Non-pigmented ciliary epithelial cell (primary cell): Measurements from ENCODE around the gene CCR5.

Source experiments
- DNase-seq: peaks from one replicate; pipeline ENCODE4 v3.0.0-alpha.2; 2010; ENCODE audit warnings: low read depth

The CCR5 gene

GRCh38 chr3:46359733-46360493, 10.8 kb upstream of the CCR5 start:
- no peak for DNase-seq

GRCh38 chr3:46360907-46361306, 9.8 kb upstream of the CCR5 start:
- no peak for DNase-seq

DNA sequence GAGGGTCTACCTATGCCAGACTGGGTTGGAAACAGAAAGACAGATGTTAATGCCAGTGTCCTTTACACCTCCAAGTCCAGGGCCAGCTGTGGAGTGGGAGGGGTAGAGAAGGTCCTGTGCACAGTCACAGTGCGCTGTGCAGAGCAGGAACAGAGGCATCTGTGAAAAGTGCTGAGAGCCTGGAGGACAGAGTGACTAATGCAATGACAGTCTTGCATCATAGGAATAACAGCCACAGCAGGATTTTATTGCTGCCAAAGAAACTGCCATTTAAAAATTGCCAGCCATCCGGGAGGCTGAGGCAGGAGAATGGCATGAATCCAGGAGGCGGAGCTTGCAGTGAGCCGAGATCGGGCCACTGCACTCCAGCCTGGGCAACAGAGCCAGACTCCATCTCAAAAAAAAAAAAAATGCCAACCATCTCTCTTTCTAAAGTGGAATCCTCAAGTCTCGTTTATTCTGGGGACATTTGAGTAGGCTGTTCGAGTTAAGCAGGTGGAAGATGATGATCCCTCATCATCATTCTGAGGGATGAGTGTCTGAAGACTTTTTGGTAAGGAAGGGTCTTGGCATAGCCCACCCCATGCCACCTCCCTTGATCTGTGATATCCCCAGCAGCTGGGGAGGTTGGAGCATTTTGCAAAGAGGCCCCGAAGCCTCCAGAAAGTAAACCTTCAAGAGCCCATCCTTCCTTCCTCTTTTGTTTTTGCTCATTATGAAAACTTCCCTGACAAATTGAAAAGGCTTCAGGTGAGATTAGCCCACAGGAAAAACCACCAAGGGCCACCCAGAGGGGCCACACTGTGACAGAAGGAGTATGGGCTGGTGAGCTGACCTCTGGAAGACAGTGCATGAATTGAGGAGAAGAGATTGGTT, 9.1 kb upstream of the CCR5 start:
- DNase-seq = no peak

DNA sequence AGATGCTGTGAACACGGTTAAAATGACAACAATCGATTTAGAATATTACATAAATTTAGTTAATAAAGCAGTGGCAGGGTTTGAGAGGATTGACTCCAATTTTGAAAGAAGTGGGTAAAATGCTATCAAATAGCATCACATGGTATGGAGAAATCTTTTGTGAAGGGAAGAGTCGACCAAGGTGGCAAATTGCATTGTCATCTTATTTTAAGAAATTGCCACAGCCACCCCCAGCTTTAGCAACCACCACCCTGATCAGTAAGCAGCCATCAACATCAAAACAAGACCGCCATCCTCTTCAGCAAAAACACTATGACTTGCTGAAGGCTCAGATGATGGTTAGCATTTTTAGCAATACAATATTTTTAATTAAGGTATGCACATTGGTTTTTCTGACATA, 5.7 kb upstream of the CCR5 start:
- no peak for DNase-seq

DNA sequence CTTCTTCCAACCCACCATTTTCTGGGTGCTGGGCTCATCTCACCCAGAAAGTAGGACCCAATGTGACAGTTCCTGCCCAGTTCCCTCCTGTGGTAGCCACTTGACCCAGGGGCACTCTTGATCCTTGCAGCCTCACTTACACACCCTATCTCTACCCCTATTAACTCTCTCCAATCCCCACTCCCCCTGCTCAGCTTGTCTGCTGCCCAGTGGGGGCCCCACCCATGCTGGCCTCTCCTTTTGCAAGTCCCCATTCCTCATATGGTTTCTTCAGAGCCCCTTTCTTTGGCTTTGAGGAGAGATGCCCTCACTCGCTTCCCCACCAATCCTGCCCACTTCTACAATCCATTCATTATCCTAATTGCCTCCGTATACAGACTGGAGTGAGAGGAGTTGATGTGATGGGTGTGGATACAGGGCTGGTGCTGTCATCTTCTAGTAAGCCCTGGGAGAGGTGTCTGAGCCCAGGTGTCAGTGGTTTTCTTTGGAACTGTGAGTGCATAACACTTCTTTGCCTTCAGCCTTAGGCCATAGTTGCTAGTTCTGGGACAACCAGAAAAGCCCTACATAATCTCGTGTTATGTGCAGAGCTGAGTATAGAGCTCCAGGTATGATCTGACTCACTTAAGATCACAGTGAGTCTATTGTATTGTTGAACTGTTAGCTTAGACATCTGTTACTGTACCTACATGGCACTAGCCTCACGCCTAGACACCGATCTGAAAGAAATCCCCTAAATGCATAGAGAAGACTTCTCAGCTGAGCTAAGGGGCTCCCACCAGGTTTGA, 4.8 kb upstream of the CCR5 start:
- DNase-seq = no peak

GRCh38 chr3:46367811-46368210, 2.9 kb upstream of the CCR5 start:
- no peak for DNase-seq

DNA sequence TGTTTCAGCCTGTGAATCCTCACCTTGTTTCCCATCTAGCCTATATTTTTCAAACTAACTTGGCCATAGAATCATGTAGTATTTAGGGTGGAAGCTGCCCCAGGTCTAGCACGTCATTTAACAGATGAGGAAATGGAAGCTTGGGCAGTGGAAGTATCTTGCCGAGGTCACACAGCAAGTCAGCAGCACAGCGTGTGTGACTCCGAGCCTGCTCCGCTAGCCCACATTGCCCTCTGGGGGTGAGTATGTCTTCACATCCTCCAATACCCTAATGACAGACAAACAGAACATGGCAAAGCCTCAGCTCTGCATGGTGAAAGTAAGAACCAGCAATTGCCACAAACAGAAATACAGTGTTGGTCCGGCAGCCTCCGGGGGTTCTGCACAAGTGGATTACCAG, 2.2 kb upstream of the CCR5 start:
- DNase-seq = no peak

DNA sequence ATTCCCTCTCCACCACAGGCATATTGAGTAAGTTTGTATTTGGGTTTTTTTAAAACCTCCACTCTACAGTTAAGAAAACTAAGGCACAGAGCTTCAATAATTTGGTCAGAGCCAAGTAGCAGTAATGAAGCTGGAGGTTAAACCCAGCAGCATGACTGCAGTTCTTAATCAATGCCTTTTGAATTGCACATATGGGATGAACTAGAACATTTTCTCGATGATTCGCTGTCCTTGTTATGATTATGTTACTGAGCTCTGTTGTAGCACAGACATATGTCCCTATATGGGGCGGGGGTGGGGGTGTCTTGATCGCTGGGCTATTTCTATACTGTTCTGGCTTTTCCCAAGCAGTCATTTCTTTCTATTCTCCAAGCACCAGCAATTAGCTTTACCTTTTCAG, 1.6 kb upstream of the CCR5 start:
- no peak for DNase-seq

- no peak for DNase-seq
Measured at GRCh38 chr3:46369675-46370132, 1.0 kb upstream of the CCR5 start.

- DNase-seq = no peak
Measured at GRCh38 chr3:46371519-46372340, 984 bp downstream of the CCR5 start.

DNA sequence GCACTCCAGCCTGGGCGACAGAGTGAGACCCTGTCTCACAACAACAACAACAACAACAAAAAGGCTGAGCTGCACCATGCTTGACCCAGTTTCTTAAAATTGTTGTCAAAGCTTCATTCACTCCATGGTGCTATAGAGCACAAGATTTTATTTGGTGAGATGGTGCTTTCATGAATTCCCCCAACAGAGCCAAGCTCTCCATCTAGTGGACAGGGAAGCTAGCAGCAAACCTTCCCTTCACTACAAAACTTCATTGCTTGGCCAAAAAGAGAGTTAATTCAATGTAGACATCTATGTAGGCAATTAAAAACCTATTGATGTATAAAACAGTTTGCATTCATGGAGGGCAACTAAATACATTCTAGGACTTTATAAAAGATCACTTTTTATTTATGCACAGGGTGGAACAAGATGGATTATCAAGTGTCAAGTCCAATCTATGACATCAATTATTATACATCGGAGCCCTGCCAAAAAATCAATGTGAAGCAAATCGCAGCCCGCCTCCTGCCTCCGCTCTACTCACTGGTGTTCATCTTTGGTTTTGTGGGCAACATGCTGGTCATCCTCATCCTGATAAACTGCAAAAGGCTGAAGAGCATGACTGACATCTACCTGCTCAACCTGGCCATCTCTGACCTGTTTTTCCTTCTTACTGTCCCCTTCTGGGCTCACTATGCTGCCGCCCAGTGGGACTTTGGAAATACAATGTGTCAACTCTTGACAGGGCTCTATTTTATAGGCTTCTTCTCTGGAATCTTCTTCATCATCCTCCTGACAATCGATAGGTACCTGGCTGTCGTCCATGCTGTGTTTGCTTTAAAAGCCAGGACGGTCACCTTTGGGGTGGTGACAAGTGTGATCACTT, 2.0 kb downstream of the CCR5 start:
- no peak for DNase-seq

DNA sequence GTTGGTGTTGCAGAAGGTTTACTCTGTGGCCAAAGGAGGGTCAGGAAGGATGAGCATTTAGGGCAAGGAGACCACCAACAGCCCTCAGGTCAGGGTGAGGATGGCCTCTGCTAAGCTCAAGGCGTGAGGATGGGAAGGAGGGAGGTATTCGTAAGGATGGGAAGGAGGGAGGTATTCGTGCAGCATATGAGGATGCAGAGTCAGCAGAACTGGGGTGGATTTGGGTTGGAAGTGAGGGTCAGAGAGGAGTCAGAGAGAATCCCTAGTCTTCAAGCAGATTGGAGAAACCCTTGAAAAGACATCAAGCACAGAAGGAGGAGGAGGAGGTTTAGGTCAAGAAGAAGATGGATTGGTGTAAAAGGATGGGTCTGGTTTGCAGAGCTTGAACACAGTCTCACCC, 4.0 kb downstream of the CCR5 start:
- no peak for DNase-seq

DNA sequence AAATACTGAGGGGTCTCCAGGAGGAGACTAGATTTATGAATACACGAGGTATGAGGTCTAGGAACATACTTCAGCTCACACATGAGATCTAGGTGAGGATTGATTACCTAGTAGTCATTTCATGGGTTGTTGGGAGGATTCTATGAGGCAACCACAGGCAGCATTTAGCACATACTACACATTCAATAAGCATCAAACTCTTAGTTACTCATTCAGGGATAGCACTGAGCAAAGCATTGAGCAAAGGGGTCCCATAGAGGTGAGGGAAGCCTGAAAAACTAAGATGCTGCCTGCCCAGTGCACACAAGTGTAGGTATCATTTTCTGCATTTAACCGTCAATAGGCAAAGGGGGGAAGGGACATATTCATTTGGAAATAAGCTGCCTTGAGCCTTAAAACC, 4.5 kb downstream of the CCR5 start:
- DNase-seq = no peak

DNA sequence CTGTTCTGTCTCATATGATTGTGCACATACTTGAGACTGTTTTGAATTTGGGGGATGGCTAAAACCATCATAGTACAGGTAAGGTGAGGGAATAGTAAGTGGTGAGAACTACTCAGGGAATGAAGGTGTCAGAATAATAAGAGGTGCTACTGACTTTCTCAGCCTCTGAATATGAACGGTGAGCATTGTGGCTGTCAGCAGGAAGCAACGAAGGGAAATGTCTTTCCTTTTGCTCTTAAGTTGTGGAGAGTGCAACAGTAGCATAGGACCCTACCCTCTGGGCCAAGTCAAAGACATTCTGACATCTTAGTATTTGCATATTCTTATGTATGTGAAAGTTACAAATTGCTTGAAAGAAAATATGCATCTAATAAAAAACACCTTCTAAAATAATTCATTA, 5.1 kb downstream of the CCR5 start:
- DNase-seq = no peak

GRCh38 chr3:46378426-46378942, 7.7 kb downstream of the CCR5 start:
- no peak for DNase-seq

GRCh38 chr3:46380471-46381221, 9.9 kb downstream of the CCR5 start:
- no peak for DNase-seq

DNA sequence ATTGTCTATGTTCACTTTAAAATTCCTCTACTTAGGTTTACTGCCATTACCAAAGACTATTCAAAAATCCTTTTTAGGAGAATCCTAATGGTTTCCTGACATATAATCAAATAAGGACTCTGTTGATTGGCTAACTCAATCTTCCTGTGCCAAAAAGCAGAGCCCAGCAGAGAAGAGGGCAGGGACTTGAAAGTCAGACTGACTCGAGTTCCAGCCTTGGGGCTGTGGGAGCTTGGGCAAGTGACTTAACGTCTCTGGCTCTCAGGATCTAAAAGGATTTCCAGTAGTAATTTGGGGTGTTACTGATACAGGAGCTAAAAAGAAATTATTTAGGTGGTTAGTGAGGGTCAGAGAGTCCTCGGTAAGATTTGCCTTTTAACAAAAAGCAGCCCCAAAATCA, 10.9 kb downstream of the CCR5 start:
- DNase-seq = no peak

- DNase-seq = no peak
Measured at GRCh38 chr3:46383211-46383950, 12.6 kb downstream of the CCR5 start.

DNA sequence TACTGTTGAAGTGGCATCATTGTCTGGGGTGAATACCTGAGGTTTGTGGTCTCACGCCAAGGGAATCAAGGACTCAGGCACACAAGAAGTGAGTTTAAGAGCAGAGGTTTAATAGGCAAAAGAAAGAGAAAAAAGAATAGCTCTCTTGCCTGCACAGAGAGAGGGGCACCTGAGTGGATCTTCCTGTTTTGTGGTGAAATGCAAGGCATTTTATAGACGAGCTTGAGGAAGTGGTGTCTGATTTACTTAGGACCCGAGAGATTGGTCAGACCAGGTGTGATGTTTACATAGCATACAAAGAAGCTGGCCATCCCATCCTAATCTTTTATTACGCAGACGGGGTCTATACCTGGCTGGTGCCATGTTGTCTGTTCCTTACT, 13.2 kb downstream of the CCR5 start:
- no peak for DNase-seq
